Right forelimb (tissue), 1 donor: Measurements from ENCODE around the gene ASPDH.

Experiments used
- DNase-seq: peaks from one replicate; pipeline ENCODE4 v3.0.0-alpha.2; 2018

The ASPDH gene

GRCh38 chr19:50494186-50495019, 19.3 kb downstream of the ASPDH start:
- DNase-seq: no peak

GRCh38 chr19:50493171-50493570, 20.5 kb downstream of the ASPDH start:
- DNase-seq: no peak

- no peak for DNase-seq
These were observed 21.2 kb downstream of the ASPDH start for GRCh38 chr19:50492303-50493052.

GRCh38 chr19:50490991-50491472, 22.7 kb downstream of the ASPDH start:
- peak; percentile 80 for DNase-seq

- DNase-seq: no peak
These were observed 23.3 kb downstream of the ASPDH start for GRCh38 chr19:50490411-50490811.

- no peak for DNase-seq
These were observed 24.2 kb downstream of the ASPDH start for GRCh38 chr19:50489461-50490011.

GRCh38 chr19:50488389-50489194, 25.1 kb downstream of the ASPDH start:
- no peak for DNase-seq

- no peak for DNase-seq
These were observed 26.7 kb downstream of the ASPDH start for GRCh38 chr19:50486823-50487515.

GRCh38 chr19:50485284-50485955, 28.3 kb downstream of the ASPDH start:
- no peak for DNase-seq

GRCh38 chr19:50482916-50483315, 30.8 kb downstream of the ASPDH start:
- DNase-seq: no peak

GRCh38 chr19:50482271-50482855, 31.4 kb downstream of the ASPDH start:
- no peak for DNase-seq

- no peak for DNase-seq
These were observed 32.2 kb downstream of the ASPDH start for GRCh38 chr19:50481351-50482149.

- DNase-seq: no peak
These were observed 33.2 kb downstream of the ASPDH start for GRCh38 chr19:50480281-50481111.

- DNase-seq: no peak
These were observed 33.9 kb downstream of the ASPDH start for GRCh38 chr19:50479761-50480251.

- DNase-seq: no peak
These were observed 34.6 kb downstream of the ASPDH start for GRCh38 chr19:50478901-50479715.

GRCh38 chr19:50477751-50478515, 35.8 kb downstream of the ASPDH start:
- no peak for DNase-seq

- DNase-seq: no peak
These were observed 36.8 kb downstream of the ASPDH start for GRCh38 chr19:50476907-50477238.
